GM21447 (cell line): ENCODE results near the gene ADCY10.
"Not testable (repeated sequence)": the region's sequence is repeated elsewhere in the genome, so short reads cannot be mapped to it uniquely, and the experiment has no call there.

Experiments
- ATAC-seq: cut with Tn5 transposase; IDR thresholded peaks from one replicate; pipeline ENCODE4 v1.9.1; 2021; ENCODE audit not compliant: unreplicated experiment

Gene ADCY10

DNA sequence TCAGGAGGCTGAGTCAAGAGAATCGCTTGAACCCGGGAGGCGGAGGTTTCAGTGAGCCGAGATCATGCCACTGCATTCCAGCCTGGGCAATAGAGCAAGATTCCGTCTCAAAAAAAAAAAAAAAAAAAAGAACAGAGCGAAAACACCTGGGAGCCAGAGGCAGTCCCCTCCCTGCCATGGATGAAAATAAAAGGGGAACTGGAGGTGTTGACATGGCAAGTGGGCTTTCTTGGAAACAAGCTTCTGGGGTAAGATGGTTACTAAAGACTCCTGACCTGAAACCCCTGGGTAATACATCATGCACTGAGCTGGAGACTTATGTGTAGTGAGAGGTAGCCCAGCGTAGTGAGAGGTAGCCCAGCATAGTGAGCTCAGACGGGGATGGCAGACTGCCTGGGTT is 31.6 kb downstream of the ADCY10 start:
- ATAC-seq: no peak

DNA sequence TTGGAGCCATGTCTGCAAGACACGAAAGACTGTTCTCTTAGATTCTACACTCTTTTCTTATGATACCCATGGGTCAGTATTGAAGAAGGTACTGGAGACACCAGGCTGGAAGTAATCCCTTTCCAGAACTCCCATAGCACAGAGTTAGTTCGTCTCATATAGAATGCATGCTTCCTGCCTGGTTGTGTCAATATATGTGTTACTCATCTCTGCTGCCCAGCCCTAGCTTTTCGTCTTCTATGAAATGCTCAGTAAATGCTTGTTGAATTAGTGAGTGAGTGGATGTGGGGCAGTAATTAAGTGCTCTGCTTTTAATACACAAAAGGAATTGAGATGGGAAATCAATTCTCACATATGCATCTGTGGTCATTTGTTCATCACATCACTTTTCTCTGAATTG is 32.1 kb downstream of the ADCY10 start:
- ATAC-seq: no peak

DNA sequence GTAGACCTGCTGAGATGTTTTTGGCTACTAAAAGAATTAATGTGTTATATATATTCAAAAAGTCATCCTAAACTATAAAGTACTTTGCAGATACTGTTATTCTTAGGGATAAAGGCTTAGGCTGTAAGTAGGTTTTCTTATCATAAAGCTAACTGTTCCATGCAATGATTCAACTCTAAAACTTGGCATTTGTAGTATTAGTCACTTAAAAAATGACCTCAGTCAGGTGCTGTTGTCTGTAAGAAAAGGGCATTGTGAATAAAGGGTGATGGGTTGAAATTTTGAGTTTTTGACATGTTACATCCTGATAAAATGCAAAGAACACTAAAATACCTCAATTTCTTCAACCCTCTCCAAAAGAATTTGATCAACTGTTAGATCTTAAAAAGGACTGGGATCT is 32.9 kb downstream of the ADCY10 start:
- no peak for ATAC-seq

DNA sequence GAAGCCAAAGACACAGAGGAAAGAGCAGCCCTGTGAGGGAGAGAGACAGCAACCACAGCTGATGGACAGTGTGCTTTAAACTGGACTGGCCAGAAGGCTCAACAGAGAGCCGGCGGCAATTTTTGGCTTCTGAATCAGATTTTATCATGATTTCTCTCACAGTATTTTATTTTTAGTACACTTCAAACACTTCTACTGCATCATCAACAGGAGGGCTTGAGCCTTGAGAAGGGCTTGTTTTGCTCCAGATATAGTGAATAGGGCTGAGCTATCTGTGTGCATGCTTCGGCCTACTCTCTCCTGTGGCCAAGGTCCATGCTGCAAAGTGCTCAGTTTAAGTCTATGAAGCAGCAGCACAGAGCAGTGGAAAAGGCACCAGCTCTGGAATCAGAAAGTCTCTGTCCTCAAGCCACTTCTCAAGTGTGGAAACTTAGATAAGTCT is 33.3 kb downstream of the ADCY10 start:
- no peak for ATAC-seq

DNA sequence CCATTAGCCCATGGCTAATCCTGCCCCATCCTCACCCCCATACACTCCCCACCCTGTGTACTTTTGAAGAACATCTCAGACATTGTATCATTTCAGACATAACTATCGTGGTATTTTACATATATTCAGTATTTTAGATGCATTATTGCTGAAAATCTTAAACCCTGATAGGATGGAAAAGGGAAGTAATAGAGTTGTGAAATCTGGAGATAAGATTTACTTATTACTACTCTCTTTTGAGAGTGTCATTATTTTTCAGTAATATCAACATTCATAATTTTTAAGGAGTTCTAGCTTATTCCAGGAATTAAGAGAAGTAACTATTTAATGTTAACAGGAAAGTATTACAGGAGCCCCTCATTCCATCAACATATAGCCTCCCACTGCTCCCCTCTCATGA is 34.4 kb downstream of the ADCY10 start:
- ATAC-seq: no peak

DNA sequence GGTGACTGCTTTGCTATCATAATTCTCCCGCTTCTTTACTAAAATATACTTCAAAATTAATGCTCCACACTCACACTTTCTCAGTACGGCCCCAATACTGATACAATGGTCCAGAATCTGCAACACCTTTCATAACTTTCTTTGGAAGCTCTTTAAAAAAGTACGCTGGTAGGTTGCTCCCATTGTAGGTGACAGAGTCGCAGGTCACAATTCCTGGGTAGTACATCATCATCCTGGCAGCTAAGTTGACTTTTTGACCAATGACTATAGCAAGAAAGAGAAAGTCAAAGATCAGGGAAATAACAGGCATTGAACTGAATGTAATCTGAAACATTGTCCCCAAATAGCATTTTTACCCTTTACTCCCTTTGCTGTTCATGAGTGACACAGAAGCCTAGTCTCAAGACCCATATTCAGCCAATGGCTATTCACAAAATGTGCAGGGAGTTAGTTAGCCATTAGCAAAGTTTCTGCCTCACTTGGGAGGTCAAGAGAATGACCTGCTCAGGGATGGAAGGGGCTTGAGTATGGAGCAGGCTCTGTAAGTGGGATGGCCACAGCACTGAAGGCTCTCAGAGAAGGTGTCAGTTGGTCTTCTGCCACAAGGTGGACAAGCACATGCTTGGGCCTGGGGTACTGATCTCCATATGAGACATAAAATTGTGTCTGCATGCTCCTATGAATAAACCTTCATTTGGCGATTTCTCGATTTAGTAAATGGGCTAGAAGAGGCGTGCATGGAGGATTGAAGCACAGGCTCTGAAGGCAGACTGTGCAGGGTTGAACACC is 35.4 kb downstream of the ADCY10 start:
- no peak for ATAC-seq

DNA sequence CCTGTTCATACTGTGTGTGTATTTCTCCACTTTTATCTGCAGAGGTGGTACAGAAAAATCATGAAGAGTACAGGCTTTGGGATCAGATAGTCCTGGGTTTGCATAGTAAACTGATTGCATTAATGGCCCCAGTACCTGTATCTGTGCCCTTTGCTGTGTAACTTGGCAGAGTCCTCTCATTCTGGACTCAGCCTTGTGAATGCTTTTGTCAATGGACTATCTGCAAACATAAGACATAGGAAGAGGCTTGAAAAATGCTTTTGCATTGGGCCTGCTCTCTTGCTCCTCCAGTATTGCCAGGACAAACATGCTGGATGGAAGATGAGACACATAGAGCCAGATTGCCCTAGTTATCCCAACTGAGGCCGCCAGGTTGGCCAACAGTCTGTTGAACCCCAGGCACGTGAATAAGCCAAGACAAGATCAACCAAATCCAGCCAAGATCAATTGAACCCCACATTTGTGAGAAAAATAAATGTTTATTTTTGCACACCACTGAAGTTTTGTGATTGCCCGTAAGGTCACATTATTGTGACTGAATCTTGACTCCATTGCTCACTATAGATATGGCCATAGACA is 37.2 kb downstream of the ADCY10 start:
- no peak for ATAC-seq

- no peak for ATAC-seq
Measured at GRCh38 chr1:167871331-167871730, 42.6 kb downstream of the ADCY10 start.

GRCh38 chr1:167869157-167870001 is 44.6 kb downstream of the ADCY10 start:
- not testable (repeated sequence) for ATAC-seq

GRCh38 chr1:167866739-167867414 is 47.1 kb downstream of the ADCY10 start:
- not testable (repeated sequence) for ATAC-seq

- not testable (repeated sequence) for ATAC-seq
Measured at GRCh38 chr1:167866326-167866725, 47.6 kb downstream of the ADCY10 start.

- not testable (repeated sequence) for ATAC-seq
Measured at GRCh38 chr1:167865804-167866308, 48.1 kb downstream of the ADCY10 start.

GRCh38 chr1:167865193-167865592 is 48.7 kb downstream of the ADCY10 start:
- ATAC-seq: not testable (repeated sequence)

DNA sequence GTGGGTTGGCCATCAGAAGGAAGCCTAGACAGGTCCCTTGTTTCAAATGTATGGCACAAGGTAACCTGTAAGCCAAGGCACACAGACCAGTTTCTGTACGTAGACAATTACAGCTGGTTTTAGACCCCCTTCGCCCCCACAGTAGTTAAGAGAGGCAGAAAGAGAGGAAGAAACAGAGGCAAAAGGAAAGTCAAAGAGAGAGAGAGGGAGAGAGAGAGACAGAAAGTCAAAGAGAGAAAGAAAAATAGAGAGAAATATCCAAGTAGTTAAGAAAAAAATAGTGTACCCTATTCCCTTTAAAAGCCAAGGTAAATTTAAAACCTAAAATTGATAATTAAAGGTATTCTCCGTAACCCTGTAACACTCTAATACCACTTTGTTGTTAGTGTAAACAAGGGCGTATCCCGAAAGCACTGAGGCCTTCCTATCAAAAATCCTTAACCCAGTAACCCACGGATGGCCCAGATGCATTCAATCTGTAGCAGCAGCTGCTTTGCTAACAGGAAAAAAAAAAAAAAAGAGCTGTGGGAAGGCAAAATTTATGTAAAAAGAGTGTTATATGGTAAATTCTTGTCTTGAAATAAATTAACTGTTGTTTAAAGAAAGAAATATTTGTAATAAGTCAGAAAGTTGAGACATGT is 49.4 kb downstream of the ADCY10 start:
- no peak for ATAC-seq

GRCh38 chr1:167863921-167864279 is 50.0 kb downstream of the ADCY10 start:
- no peak for ATAC-seq

DNA sequence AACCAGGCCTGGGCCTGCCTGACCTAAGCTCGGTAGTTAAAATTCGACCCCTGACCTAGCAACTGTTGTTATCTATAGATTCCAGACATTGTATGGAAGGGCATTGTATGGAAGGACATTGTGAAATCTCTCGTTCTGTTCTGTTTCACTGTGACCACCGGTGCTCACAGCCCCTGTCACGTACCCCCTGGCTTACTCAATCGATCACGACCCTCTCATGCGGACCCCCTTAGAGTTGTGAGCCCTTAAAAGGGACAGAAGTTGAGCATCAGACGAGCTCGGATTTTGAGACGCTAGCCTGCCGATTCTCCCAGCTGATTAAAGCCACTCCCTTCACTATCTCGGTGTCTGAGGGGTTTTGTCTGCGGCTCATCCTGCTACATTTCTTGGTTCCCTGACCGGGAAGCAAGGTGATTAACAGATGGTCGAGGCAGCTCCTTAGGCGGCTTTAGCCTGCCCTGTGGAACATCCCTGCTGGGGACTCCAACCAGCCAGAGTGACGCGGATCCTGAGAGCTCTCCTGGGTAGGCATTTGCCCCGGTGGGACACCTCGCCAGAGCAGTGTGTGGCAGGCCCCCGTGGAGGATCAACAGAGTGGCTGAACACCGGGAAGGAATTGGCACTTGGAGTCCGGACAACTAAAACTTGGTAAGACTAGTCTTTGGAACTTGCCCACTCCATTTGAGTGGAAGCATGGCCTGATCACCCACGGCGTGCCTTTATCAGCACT is 50.6 kb downstream of the ADCY10 start:
- not testable (repeated sequence) for ATAC-seq

- ATAC-seq: no peak
Measured at GRCh38 chr1:167862432-167863076, 51.4 kb downstream of the ADCY10 start.

DNA sequence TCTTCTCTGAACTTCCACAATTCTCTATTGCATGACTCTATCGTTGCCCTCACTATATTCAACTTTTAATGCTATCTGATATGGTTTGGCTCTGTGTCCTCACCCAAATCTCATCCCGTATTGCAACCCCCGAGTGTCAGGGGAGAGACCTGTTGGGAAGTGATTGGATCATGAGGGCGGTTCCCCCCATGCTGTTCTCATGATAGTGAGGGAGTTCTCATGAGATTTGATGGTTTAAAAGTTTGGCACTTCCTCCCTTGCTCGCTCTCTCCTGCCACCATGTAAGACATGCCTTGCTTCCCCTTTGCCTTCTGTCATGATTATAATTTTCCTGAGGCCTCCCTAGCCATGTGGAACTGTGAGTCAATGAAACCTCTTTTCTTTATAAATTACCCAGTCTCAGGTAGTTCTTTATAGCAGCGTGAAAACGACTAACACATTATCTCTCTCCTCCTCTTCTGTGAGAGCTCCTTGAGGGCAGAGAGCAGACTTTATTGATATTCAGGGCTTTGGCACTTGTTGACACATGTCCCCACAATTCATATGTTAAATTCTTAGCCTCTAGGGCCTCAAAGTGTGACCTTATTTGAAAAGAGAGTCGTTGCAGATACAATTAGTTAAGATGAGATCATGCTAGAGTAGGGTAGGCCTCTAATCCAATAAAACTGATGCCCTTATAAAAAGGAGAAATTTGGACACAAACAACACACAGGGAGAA is 52.1 kb downstream of the ADCY10 start:
- ATAC-seq: no peak
